Measurements from ENCODE around the gene ZNF592.
A peak's percentile ranks its signal among the peaks of the same experiment; 100 is the strongest.

DNA sequence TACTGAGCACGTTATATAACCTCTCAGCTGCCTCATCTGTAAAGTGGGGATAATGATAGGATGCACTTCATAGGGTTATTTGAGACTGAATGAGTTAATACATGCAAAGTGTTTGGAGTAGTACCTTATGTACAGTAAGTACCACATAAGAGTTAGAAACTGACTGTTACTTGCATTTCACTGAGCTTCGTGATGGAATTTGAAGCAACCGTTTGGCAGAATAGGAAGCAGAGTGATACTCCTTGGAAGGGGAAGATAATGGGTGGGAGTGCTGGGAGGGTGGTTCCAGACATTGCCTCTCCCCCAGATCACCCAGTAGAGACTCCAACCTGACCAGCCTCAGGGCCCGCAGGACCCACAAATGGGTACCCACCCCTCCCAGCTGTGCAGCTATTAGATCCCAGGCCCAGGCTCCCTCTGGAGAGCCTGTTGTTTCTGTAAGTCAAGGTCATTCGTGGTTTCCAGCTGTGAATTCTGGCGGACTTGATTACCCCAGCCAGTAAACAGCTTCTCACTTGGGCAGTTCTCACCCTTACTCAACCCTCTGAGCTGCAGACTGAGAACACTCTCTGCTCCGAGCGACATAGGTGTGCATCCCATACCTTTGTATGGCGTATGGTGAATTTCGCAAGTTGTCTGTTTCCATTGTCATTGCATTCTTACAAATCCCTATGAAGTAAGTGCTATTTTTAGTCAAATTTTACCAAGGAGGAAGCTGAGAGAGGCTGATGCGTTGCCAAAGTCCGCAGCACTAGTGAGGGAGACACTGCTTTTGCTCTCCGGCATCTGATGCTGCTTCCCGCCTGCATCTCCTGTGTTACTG, 79.9 kb downstream of the ZNF592 start:
- no peak for TF ChIP-seq ZNF408 (CRISPR knock-in tag; IDR thresholded peaks at IDR 0.05; ENCODE audit: low read depth)
- TF ChIP-seq MXI1 (IDR thresholded peaks at IDR 0.05; ENCODE audit: low read depth, low read length) = no peak
- no peak for TF ChIP-seq NFYB (IDR thresholded peaks at IDR 0.05; ENCODE audit: extremely low read depth, insufficient read length)
- no peak for TF ChIP-seq CHCHD3 (CRISPR knock-in tag; IDR thresholded peaks at IDR 0.05)
- TF ChIP-seq ZNF384 (IDR thresholded peaks at IDR 0.05; ENCODE audit: low read depth, low read length) = no peak
- TF ChIP-seq ZNF76 (CRISPR knock-in tag; IDR thresholded peaks at IDR 0.05; ENCODE audit: borderline replicate concordance) = no peak
- TF ChIP-seq, protein P1, sequence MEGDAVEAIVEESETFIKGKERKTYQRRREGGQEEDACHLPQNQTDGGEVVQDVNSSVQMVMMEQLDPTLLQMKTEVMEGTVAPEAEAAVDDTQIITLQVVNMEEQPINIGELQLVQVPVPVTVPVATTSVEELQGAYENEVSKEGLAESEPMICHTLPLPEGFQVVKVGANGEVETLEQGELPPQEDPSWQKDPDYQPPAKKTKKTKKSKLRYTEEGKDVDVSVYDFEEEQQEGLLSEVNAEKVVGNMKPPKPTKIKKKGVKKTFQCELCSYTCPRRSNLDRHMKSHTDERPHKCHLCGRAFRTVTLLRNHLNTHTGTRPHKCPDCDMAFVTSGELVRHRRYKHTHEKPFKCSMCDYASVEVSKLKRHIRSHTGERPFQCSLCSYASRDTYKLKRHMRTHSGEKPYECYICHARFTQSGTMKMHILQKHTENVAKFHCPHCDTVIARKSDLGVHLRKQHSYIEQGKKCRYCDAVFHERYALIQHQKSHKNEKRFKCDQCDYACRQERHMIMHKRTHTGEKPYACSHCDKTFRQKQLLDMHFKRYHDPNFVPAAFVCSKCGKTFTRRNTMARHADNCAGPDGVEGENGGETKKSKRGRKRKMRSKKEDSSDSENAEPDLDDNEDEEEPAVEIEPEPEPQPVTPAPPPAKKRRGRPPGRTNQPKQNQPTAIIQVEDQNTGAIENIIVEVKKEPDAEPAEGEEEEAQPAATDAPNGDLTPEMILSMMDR (IDR thresholded peaks at IDR 0.05 in 2 of 3, conservative IDR thresholded peaks at IDR 0.05 in 1 of 3; ENCODE audit: insufficient read depth in 2 of 3, low read depth in 1 of 3, low read length in 3 of 3) = no peak
- TF ChIP-seq KLF16 (IDR thresholded peaks at IDR 0.05) = no peak
- no peak for TF ChIP-seq ATF7 (IDR thresholded peaks at IDR 0.05)
- TF ChIP-seq CEBPB (tag; IDR thresholded peaks at IDR 0.05) = 0 out of 2 replicates have a peak, but pooled peaks have one; percentile 25
- TF ChIP-seq EZH2 (IDR thresholded peaks at IDR 0.05; ENCODE audit: borderline replicate concordance, low read depth, low read length) = no peak
- no peak for TF ChIP-seq POLR2A (conservative IDR thresholded peaks at IDR 0.05)
- TF ChIP-seq STAT5A (IDR thresholded peaks at IDR 0.05; ENCODE audit: borderline replicate concordance, low read length) = no peak
- TF ChIP-seq, protein P2, sequence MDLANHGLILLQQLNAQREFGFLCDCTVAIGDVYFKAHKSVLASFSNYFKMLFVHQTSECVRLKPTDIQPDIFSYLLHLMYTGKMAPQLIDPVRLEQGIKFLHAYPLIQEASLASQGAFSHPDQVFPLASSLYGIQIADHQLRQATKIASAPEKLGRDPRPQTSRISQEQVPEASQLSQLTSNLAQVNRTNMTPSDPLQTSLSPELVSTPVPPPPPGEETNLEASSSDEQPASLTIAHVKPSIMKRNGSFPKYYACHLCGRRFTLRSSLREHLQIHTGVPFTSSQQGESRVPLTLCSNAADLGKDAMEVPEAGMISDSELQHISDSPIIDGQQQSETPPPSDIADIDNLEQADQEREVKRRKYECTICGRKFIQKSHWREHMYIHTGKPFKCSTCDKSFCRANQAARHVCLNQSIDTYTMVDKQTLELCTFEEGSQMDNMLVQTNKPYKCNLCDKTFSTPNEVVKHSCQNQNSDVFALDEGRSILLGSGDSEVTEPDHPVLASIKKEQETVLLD (IDR thresholded peaks at IDR 0.05) = no peak

All from K562 (cell line).